Hindlimb muscle (tissue), 1 donor: Measurements from ENCODE around the gene PAXX. TPM values are rescaled to one million over a fixed set of nuclear protein-coding genes. Genes with fewer than 3 reads are reported as not detected.
"Not testable (repeated sequence)": the region's sequence is repeated elsewhere in the genome, so short reads cannot be mapped to it uniquely, and the experiment has no call there.

ENCODE experiments used
- DNase-seq: peaks from one replicate; pipeline ENCODE4 v3.0.0-alpha.2; 2013
- polyA plus RNA-seq: library from polyadenylated mRNA; unstranded; fragments of 120-200 nt; gene quantifications from one replicate; pipeline ENCODE4 v1.2.1, GENCODE V29; 2013; ENCODE audit not compliant: insufficient read length

The PAXX gene
- polyA plus RNA-seq, 1 donor: 23.9 TPM

GRCh38 chr9:137019891-137020683 is 27.9 kb downstream of the PAXX start:
- DNase-seq: no peak

DNA sequence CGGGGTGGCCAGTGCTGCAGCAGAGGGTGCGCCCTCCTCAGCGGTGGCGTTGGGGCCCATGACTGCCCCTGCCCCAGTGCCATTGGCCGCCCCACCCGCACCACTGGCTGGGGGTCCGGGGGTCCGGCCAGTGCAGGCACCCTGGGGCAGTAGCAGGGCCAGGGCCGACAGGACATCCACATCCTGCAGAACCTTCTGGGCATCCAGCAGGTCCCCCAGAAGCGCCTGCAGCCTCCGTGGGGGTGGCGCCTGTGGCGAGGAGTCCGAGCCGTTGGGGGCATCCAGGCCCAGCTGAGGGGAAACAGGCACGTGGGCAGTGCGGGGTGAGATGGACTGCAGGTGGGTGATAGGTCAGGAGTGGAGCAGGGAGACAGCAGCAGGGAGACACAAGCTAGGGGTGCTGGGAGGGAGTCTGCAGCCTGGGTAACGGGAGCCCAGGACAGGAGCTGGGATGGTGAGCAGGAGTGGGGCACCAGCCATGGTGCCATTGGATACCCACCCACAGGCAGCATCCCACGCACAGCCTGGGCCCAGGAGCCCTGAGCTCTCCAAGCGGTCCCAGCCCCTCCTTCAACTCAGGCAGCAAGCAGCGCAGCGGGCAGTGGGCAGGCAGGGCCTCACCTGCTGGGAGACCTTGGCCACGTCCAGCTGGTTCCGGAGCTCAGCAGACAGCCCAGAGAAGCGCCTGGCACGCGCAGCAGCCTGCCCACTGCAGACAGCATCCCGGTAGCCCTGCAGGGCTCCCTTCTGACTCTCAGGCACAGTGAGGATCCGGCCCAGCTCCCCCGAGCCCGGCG is 28.7 kb downstream of the PAXX start:
- no peak for DNase-seq

GRCh38 chr9:137021568-137021978 is 29.4 kb downstream of the PAXX start:
- DNase-seq: no peak

GRCh38 chr9:137021979-137022661 is 29.9 kb downstream of the PAXX start:
- no peak for DNase-seq

DNA sequence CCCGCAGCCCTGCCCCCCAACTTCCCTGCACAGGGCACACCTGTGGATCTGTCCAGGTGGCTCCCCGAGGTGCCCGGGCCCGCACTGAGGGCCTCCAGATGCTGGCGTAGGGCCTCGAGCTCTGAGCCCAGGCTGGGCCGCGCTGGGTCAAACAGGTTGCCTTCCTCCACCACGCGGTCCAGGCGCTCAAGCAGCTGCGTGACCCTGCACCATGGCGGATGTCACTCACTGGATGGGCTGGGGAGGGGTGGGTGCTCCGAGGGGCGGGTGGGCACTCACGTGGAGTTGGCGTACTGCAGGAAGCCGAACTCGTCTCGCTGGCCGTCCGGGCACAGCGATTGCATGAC is 30.4 kb downstream of the PAXX start:
- no peak for DNase-seq

- no peak for DNase-seq
Observed at GRCh38 chr9:137023157-137023556, 30.9 kb downstream of the PAXX start.

- DNase-seq: no peak
Observed at GRCh38 chr9:137023583-137023991, 31.4 kb downstream of the PAXX start.

DNA sequence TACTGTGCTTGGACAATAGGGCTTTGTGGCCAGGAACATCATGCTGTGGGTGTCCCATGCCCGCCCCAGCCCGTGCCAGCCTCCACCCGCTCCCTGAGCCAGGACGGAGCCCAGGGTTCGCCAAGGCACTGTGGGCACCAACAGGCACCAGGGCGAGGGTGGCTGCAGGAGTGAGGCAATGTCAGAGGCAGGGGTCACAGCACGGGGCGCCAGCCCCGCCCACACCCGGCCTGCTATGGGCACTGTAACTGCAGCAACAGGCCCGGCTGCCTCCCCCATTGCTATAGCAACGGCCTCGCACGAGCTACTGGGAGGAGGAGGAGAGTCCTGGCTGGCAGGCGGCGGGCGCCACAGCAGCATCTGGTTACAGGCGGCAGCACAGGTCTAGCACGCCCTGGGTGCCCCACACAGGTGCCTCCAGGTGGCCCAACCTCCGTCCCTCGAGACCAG is 33.3 kb downstream of the PAXX start:
- no peak for DNase-seq

DNA sequence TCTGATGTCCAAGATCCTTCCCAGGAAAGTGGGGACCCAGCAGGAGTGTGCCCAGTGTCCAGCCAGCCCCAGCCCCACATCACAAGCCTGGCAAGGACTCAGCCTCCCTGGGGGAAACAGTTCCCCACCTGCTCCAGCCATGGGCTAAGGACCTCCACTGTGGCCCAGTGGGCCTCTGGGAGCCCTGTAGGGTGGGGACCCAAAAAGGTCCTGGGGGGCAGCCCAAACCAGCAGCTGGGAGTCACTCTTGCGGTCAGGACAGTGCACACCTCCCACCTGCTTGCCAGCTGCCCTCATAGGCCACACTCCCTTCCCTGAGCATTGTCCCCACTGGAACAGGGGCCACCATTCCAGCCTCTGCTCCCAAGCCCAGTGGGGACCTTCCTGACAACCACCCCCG is 34.2 kb downstream of the PAXX start:
- no peak for DNase-seq

DNA sequence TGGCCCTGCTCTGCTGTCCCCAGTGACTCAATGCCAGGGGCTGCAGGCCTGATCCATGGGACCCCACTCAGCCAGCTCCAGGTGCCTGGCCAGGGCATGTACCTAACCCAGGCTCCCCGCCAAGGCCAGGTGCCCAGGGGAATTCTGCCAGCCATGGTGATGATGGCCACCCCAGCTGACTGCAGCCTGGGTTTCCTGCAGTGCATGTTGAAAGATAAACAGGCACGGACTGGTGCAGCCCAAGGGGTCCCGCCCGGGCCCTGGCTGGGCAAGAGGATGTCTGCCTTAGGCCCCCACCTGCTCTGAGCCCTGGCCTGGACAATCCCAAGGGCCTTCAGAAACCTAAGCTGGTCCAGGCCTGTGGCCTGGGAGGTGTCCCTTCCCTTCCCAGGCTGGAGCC is 34.6 kb downstream of the PAXX start:
- no peak for DNase-seq

DNA sequence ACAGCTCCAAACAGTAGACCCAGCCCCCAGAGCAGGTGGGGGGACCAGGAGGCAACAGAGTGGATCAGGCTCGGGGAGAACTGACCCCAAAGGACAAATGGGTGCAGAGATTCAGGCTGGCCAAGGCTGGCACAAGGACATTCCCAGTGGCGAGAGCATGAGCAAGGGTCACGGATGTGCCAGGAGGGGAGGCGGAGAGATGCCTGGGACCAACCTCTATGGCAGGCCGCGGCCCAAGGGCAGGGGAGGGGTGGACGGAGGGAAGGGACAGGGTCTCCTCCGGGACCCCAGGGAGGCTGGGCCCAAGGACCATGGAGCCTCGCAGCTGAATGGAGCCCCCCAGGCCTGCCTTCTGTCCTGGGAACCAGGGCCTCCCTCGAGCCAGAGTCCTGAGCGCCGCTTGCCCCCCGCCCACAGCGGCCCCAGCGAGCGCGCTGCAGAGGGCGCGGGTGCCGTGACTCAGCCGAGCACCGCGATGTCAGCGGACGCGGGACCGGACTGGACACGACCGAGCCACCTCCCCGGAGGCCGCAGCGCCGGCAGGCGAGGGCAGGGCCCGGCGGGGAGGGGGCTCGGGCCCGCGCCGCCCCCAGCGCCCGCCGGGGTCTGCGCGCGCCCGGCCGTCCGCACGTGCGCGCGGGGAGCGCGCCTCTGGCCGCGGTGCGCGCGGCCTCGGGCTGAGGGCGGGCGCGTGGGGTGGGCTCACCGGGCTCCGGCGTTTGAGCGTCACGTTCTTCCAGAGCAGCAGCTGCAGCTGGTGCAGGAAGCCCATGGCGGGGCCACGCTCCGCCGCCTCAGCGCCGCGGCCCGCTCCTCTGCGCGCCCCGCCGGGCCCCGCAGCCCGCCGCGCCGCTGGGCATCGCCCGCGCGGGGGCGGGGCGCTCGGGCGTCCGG is 35.4 kb downstream of the PAXX start, which contains the start of gene ABCA2:
Gene ABCA2, minus strand, starts transcription at position 869 of the 894 bp plus-strand sequence. Its CDS starts 97 bp downstream, at position 772.
- DNase-seq: no peak

GRCh38 chr9:137028263-137029057 is 36.2 kb downstream of the PAXX start:
- peak; percentile 69 for DNase-seq

DNA sequence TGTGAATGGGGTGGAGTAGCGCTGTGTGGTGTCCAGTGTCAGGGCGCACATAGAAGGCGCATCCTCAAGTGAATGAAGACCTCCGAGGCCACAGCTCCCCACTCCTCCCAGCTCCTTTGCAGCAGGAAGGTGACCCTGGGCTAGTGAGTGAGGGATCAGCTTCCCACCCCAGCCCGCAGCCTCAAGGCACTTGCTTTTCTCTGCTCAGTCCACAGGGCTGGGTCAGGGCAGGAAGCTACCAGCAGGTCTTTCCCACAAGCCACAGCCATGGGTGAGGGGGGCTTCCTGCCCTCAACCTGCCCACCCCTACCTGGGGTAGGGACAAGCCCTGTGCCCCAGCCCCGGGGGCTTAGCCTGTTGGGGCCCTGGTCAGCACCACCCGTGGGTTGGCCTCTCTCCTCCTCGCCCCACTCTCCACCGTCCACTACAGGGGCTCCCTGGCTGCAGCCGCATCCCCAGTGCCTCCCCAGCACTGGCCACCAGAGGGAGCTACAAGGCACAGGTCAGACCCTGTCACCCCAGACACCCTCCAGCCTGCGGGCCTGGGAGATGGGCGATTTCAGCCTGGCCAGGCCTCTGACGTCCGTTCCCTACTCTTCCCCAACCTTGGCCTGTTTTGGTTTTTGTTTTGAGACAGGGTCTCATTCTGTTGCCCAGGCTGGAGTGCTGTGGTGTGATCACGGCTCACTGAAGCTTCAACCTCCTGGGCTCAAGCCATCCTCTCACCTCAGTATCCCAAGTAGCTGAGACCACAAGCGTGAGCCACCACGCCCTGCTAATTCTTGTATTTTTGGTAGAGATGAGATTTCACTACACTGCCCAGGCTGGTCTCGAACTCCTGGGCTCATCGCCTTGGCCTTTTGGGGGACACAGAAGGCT is 37.1 kb downstream of the PAXX start:
- DNase-seq: peak; percentile 56

DNA sequence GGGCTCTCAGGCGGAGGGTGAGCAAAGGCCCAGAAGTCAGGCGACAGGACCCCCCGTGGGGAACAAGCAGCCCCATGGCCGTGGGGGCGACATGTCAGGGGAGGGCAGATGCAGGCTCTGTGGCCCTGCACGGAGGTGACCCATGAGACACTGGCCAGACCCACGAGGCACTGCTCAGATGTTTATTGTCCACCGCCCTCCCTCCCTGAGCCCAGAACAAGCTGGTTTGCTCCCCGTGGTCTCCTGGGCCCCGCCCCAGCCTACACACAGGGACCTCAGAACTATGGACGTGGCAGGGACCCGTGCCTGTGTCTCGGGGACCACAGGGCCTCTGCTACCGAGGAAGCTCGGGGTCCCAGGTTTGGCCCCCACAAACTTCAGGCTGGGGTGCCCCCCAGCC is 37.8 kb downstream of the PAXX start:
- DNase-seq: no peak

DNA sequence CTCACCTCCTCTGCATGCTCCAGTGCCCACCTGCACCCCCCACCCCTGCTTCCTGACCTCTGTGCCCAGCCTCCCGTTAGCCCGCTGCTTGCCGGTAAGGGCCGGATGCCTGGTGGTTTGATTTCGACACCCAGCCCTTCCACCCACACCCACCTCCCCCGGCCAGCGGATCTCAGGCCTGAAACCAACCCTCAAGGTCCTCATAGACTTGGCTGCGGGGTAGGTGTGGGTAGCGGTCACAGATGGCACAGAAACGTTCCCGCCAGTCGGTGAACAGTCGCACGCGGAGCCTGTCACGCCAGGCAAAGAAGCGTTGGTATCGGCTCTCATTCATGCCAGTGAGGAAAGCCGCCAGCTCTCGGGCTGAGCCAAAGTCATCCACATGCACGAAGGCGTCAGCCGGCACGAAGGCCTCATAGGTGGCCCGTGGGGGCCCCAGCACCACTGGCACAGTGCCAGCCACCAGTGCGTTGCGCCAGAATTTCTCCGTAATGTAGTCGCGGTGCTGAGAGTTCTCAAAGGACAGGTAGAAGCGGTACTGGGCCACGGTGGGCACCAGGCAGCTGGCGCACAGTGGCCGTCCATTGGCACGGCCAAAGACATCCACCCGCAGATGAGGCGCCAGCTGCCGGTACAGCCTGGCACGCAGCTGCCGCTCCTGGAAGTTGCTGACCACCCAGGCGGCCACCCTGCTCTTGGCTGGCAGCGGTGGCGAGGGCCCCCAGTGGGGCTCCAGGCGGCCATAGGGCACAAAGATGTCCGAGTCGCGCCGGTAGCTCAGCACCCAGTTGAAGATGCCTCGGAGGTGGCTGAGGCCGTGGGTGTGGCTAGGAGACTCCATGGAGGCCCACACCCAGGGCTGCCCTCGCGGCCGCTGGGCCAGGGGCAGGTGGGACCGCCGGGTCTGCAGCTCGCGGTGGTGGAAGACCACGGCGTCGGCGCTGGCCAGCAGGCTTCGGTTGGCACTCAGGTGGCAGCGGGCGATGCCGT is 38.6 kb downstream of the PAXX start:
- DNase-seq: no peak

GRCh38 chr9:137031904-137032640 is 39.9 kb downstream of the PAXX start, which contains the start of gene FUT7:
TSS of gene FUT7 (minus strand) at chr9:137032088. CDS start at chr9:137031991, 97 bp downstream.
- DNase-seq: no peak

DNA sequence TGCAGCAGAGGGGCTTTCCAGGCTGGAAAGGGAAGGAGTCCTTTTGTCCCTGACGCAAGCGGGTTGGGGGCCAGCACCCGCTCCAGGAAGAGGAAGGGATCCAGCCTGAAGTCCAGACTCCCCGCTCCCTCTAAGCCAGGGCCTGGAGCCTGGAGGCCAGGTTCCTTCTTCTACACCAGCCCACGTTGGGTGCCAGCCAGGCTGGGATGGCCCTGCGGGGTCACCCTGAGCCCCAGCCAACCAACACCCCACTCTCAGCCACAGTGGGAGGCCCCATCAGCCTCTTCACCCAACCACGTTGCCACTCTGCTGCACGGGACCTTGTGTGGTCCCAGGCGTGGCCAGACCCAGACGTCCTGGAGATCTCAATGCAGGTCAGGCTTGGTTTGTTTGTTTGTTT is 40.6 kb downstream of the PAXX start:
- DNase-seq: no peak

GRCh38 chr9:137033481-137033880 is 41.3 kb downstream of the PAXX start:
- DNase-seq: not testable (repeated sequence)
